HCT116 (cell line): ENCODE data around the gene CCS. TPM values are rescaled to one million over a fixed set of nuclear protein-coding genes. Genes with fewer than 3 reads are reported as not detected.

Experiments used
- ATAC-seq: fragments of 200-7000 bp; cut with Tn5 transposase; 2 replicates; pipeline ENCODE4 v1.9.1; 2020; ENCODE audit warnings: mild to moderate bottlenecking, moderate library complexity
- BruUV-seq: library from RNA; stranded (reverse); fragments of 400-500 nt; replicated peaks from 2 replicates; lab custom pipeline; 2021; lab: Mats Ljungman, UMichigan
- CTCF ChIA-PET: fragments of 300-600 bp; sonication (Branson Sonifier 250); formaldehyde crosslinking; loops from one replicate; lab custom pipeline; 2021; ENCODE audit warnings: antibody characterized with exemption; lab: Charles Lee
- POLR2A ChIA-PET: fragments of 300-600, 350-600 bp; sonication (Branson Sonifier 250); formaldehyde crosslinking; loops from one replicate; lab custom pipeline; 2021; ENCODE audit warnings: antibody characterized with exemption; lab: Charles Lee
- RAD21 ChIA-PET, 2 experiments: fragments of 300-600 bp; sonication (Branson Sonifier 250); formaldehyde crosslinking; loops; one replicate each; lab custom pipeline; 2023; ENCODE audit warnings: low total read pairs in 2 of 2; ENCODE audit not compliant: uncharacterized antibody in 2 of 2, unreplicated experiment in 2 of 2, low non-redundant PET in 1 of 2; lab: Charles Lee
- DNase-seq: peaks from one replicate; pipeline ENCODE4 v3.0.0-alpha.2; 2010; ENCODE audit warnings: low read depth, low spot score
- H2AFZ ChIP-seq: fragments of 200-600 bp; shearing (Covaris generic), sonication (generic); 2 replicates; pipeline ENCODE4 v1.6.1; 2017; ENCODE audit warnings: low read depth, mixed run types, mixed read lengths, antibody characterized with exemption, low read length; ENCODE audit not compliant: poor library complexity, severe bottlenecking
- H3K27ac ChIP-seq: 2 replicates; pipeline ENCODE4 v1.5.1; 2012; ENCODE audit warnings: low read depth, low read length
- H3K27me3 ChIP-seq: fragments of 200-600 bp; sonication (generic); 2 replicates; pipeline ENCODE4 v1.6.1; 2016; ENCODE audit warnings: mixed run types, low read length, mixed read lengths; ENCODE audit not compliant: insufficient read depth
- H3K36me3 ChIP-seq, 2 experiments: fragments of 200-500 bp in 1 of 2; fragments of 200-600 bp in 1 of 2; sonication (Bioruptor generic) in 1 of 2; sonication (generic) in 1 of 2; 2 replicates each; pipeline versions ENCODE4 v1.5.1 to v1.6.1; 2014 to 2016; ENCODE audit warnings: low read length in 2 of 2, inconsistent platforms in 1 of 2, mixed read lengths in 1 of 2, mixed run types in 1 of 2; ENCODE audit not compliant: insufficient read depth in 2 of 2, control insufficient read depth in 1 of 2
- H3K4me1 ChIP-seq, 2 experiments: fragments of 200-600 bp in 1 of 2; sonication (generic) in 1 of 2; 2 replicates each; pipeline versions ENCODE4 v1.5.1 to v1.6.1; 2012 to 2017; ENCODE audit warnings: low read length in 2 of 2, inconsistent platforms in 1 of 2, mild to moderate bottlenecking in 1 of 2, mixed read lengths in 1 of 2, mixed run types in 1 of 2, moderate library complexity in 1 of 2; ENCODE audit not compliant: insufficient read depth in 2 of 2, control insufficient read depth in 1 of 2
- H3K4me2 ChIP-seq: fragments of 200-600 bp; sonication (generic); 2 replicates; pipeline ENCODE4 v1.6.1; 2017; ENCODE audit warnings: mixed run types, low read length, mixed read lengths
- H3K4me3 ChIP-seq, 2 experiments: fragments of 200-600 bp in 1 of 2; sonication (generic) in 1 of 2; replicated peaks in 1 of 2; 2 replicates each; pipeline ENCODE4 v1.5.1; 2011 to 2016; ENCODE audit warnings: low read length in 2 of 2, control low read depth in 1 of 2, low read depth in 1 of 2, mild to moderate bottlenecking in 1 of 2, mixed read lengths in 1 of 2, mixed run types in 1 of 2
- H3K79me2 ChIP-seq: fragments of 200-600 bp; sonication (generic); 2 replicates; pipeline ENCODE4 v1.6.1; 2017; ENCODE audit warnings: mild to moderate bottlenecking, mixed run types, low read length, moderate library complexity, mixed read lengths; ENCODE audit not compliant: insufficient read depth
- H3K9ac ChIP-seq: fragments of 200-600 bp; sonication (generic); 2 replicates; pipeline ENCODE4 v1.6.1; 2016; ENCODE audit warnings: low read length, mixed read lengths
- H3K9me2 ChIP-seq: fragments of 200-600 bp; sonication (generic), shearing (Covaris generic); 2 replicates; pipeline ENCODE4 v1.6.1; 2017; ENCODE audit warnings: mixed run types, mild to moderate bottlenecking, moderate library complexity; ENCODE audit not compliant: insufficient read depth
- H3K9me3 ChIP-seq, 2 experiments: fragments of 200-500 bp in 1 of 2; fragments of 200-600 bp in 1 of 2; sonication (Bioruptor generic) in 1 of 2; sonication (generic) in 1 of 2; 2 replicates each; pipeline ENCODE4 v1.6.1; 2014 to 2017; ENCODE audit warnings: low read length in 2 of 2, mixed read lengths in 2 of 2, inconsistent platforms in 1 of 2, low read depth in 1 of 2, mild to moderate bottlenecking in 1 of 2, mixed run types in 1 of 2, moderate library complexity in 1 of 2; ENCODE audit not compliant: control insufficient read depth in 1 of 2, insufficient read depth in 1 of 2
- H4K20me1 ChIP-seq: fragments of 200-600 bp; sonication (generic), shearing (Covaris generic); 2 replicates; pipeline ENCODE4 v1.6.1; 2017; ENCODE audit warnings: mixed run types, mild to moderate bottlenecking, moderate library complexity; ENCODE audit not compliant: insufficient read depth
- CBX3 ChIP-seq: IDR thresholded peaks from 2 replicates; pipeline ENCODE4 v1.6.1; 2012; ENCODE audit warnings: low read depth
- EGR1 ChIP-seq: IDR thresholded peaks from 2 replicates; pipeline ENCODE4 v1.6.1; 2012; ENCODE audit warnings: low read depth
- JUND ChIP-seq: IDR thresholded peaks from 2 replicates; pipeline ENCODE4 v1.6.1; 2012
- SIN3A ChIP-seq: IDR thresholded peaks from 2 replicates; pipeline ENCODE4 v1.6.1; 2012; ENCODE audit warnings: low read depth
- TCF7L2 ChIP-seq: IDR thresholded peaks from 2 replicates; pipeline ENCODE4 v1.7.0; 2011; ENCODE audit warnings: borderline replicate concordance, inconsistent platforms; ENCODE audit not compliant: insufficient read depth, insufficient read length; ENCODE audit errors: extremely low read depth
- ZFX ChIP-seq: fragments of 450-650 bp; IDR thresholded peaks from 2 replicates; pipeline ENCODE4 v1.6.1; 2017
- ZNF274 ChIP-seq: fragments of 200-500 bp; sonication (Bioruptor generic); IDR thresholded peaks from 2 replicates; pipeline ENCODE4 v1.6.1; 2014; ENCODE audit warnings: mild to moderate bottlenecking, low read depth, low read length, inconsistent platforms
- intact Hi-C: fragments of 100-400 bp; cut with micrococcal nuclease; formaldehyde crosslinking; loops from 2 replicates; pipeline ENCODE4 v1.10.0; 2022
- total RNA-seq: library from RNA; stranded (reverse); gene quantifications from one replicate; pipeline ENCODE4 v1.2.1, GENCODE V29; 2021; ENCODE audit not compliant: unreplicated experiment
- TF ChIP-seq, protein P1 (sequence below): IDR thresholded peaks from 2 replicates; pipeline ENCODE4 v1.6.1; 2012
- TF ChIP-seq, protein P2 (sequence below): IDR thresholded peaks from 2 replicates; pipeline ENCODE4 v1.6.1; 2011; ENCODE audit warnings: mild to moderate bottlenecking, low read length, moderate library complexity; ENCODE audit not compliant: insufficient replicate concordance; ENCODE audit errors: extremely low read depth

CCS gene
- total RNA-seq, 1 experiment from 2014 or later, result 40.6 TPM

DNA sequence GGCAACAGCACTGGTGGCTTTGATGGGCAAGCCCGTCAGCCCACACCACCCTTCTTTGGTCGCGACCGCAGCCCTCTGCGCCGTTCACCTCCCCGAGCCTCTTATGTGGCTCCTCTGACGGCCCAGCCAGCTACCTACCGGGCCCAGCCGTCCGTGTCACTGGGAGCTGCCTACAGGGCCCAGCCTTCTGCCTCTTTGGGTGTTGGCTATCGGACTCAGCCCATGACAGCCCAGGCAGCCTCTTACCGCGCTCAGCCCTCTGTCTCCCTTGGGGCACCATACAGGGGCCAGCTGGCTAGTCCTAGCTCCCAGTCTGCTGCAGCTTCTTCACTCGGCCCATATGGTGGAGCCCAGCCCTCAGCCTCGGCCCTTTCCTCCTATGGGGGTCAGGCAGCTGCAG is 31.5 kb downstream of the CCS start:
- BruUV-seq, result no TSS peak
- Histone ChIP-seq H3K36me3 (peaks cover 76 to 81% of the 10 kb centered on the region in 2 experiments), H2AFZ (no peak overlapping the region), H3K9ac (no peak overlapping the region), H3K9me2 (no peaks in the 10 kb centered on the region)
- no peak for TF ChIP-seq CBX3
- no peak for TF ChIP-seq JUND
- no peak for TF ChIP-seq TCF7L2
- TF ChIP-seq, protein P1, sequence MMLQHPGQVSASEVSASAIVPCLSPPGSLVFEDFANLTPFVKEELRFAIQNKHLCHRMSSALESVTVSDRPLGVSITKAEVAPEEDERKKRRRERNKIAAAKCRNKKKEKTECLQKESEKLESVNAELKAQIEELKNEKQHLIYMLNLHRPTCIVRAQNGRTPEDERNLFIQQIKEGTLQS, result no peak
- no peak for TF ChIP-seq SIN3A
- TF ChIP-seq EGR1, result no peak
- no peak for TF ChIP-seq ZFX
- TF ChIP-seq, all 23 proteins: peak for 0
- H3K4me3 ChIP-seq, result no peak overlapping the region
- H3K79me2 ChIP-seq, result peaks cover 100% of the 10 kb centered on the region
- CTCF ChIA-PET, result no interaction called here
- H3K4me1 ChIP-seq, result no peaks in the 10 kb centered on the region
- no peak overlapping the region for H3K27ac ChIP-seq
- peaks cover 55% of the 10 kb centered on the region; the same call in 1 of the 2 replicates for H4K20me1 ChIP-seq
- DNase-seq, result no peak
- POLR2A ChIA-PET, result interaction anchor here (1.0 to 2.7 kb wide), 3 partner anchors 8 to 14 kb away, joined by 3 to 9 read pairs (median 6); partner anchors contain the start of genes RBM14 and RBM4
- RAD21 ChIA-PET, result no interaction called here
- no peak overlapping the region for H3K4me2 ChIP-seq
- ATAC-seq, result no peak
- H3K27me3 ChIP-seq, result no peaks in the 10 kb centered on the region
- no peaks in the 10 kb centered on the region for H3K9me3 ChIP-seq
- intact Hi-C loops, result no loop called here

GRCh38 chr11:66625041-66625751 is 32.2 kb downstream of the CCS start:
- H3K4me3 ChIP-seq, result no peak overlapping the region
- peaks cover 74 to 85% of the 10 kb centered on the region in 2 experiments for H3K36me3 ChIP-seq
- H3K9ac ChIP-seq, result no peak overlapping the region
- RAD21 ChIA-PET, result no interaction called here
- POLR2A ChIA-PET, result interaction anchor here (1.0 to 1.4 kb wide), 2 partner anchors 9 kb away, joined by 3 to 6 read pairs; partner anchors contain the start of gene RBM14
- no peak for DNase-seq
- H3K4me1 ChIP-seq, result no peaks in the 10 kb centered on the region
- H2AFZ ChIP-seq, result no peak overlapping the region
- peaks cover 55% of the 10 kb centered on the region; the same call in 1 of the 2 replicates for H4K20me1 ChIP-seq
- H3K4me2 ChIP-seq, result no peak overlapping the region
- intact Hi-C loops, result no loop called here
- no peaks in the 10 kb centered on the region for H3K27me3 ChIP-seq
- ATAC-seq, result no peak; the same call in 1 of the 2 replicates
- H3K9me2 ChIP-seq, result no peaks in the 10 kb centered on the region
- H3K79me2 ChIP-seq, result peaks cover 100% of the 10 kb centered on the region
- no TSS peak for BruUV-seq
- TF ChIP-seq JUND, result no peak
- TF ChIP-seq ZNF274, result no peak
- TF ChIP-seq, protein P2, sequence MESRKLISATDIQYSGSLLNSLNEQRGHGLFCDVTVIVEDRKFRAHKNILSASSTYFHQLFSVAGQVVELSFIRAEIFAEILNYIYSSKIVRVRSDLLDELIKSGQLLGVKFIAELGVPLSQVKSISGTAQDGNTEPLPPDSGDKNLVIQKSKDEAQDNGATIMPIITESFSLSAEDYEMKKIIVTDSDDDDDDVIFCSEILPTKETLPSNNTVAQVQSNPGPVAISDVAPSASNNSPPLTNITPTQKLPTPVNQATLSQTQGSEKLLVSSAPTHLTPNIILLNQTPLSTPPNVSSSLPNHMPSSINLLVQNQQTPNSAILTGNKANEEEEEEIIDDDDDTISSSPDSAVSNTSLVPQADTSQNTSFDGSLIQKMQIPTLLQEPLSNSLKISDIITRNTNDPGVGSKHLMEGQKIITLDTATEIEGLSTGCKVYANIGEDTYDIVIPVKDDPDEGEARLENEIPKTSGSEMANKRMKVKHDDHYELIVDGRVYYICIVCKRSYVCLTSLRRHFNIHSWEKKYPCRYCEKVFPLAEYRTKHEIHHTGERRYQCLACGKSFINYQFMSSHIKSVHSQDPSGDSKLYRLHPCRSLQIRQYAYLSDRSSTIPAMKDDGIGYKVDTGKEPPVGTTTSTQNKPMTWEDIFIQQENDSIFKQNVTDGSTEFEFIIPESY, result no peak
- no peak for TF ChIP-seq EGR1
- CTCF ChIA-PET, result no interaction called here
- H3K9me3 ChIP-seq, result no peaks in the 10 kb centered on the region
- H3K27ac ChIP-seq, result no peak overlapping the region
